H1 (cell line): ENCODE measurements around the gene CRTAP. TPM values are rescaled to one million over a fixed set of nuclear protein-coding genes. Genes with fewer than 3 reads are reported as not detected.

ENCODE experiments used
- CTCF ChIA-PET: fragments of 300-600 bp; sonication (Branson Sonifier 250); formaldehyde crosslinking; loops from one replicate; lab custom pipeline; 2021; ENCODE audit not compliant: partially characterized antibody; lab: Charles Lee
- POLR2A ChIA-PET: fragments of 300-600 bp; sonication (Branson Sonifier 250); formaldehyde crosslinking; loops from one replicate; lab custom pipeline; 2021; ENCODE audit warnings: inconsistent platforms; ENCODE audit not compliant: partially characterized antibody; lab: Charles Lee
- DNase-seq, 2 experiments: peaks; one replicate each; pipeline versions ENCODE4 v3.0.0 to v3.0.0-alpha.2; 2010 to 2022; ENCODE audit warnings: low spot score in 2 of 2, low read depth in 1 of 2, mixed read lengths in 1 of 2
- FAIRE-seq: peaks from 2 replicates; lab custom pipeline; 2011; peaks lifted over from hg19 to GRCh38; lab: Jason Lieb, UNC
- H2AFZ ChIP-seq: 2 replicates; pipeline ENCODE4 v1.8.1; 2012; ENCODE audit warnings: low read length, inconsistent platforms
- H2AK5ac ChIP-seq: 2 replicates; pipeline ENCODE4 v1.6.1; 2013; ENCODE audit warnings: low read depth, low read length
- H2BK120ac ChIP-seq: replicated peaks from 2 replicates; pipeline ENCODE3; 2013; ENCODE audit warnings: low read depth, low read length, inconsistent platforms
- H2BK12ac ChIP-seq: 2 replicates; pipeline ENCODE4 v1.6.1; 2013; ENCODE audit warnings: low read depth, low read length
- H2BK15ac ChIP-seq: 2 replicates; pipeline ENCODE4 v1.6.1; 2013; ENCODE audit warnings: low read length
- H2BK20ac ChIP-seq: 2 replicates; pipeline ENCODE4 v1.6.1; 2013; ENCODE audit warnings: low read length
- H2BK5ac ChIP-seq: 2 replicates; pipeline ENCODE4 v1.6.1; 2013; ENCODE audit warnings: low read depth, low read length
- H3K14ac ChIP-seq: 2 replicates; pipeline ENCODE4 v1.6.1; 2013; ENCODE audit warnings: inconsistent platforms; ENCODE audit not compliant: insufficient read length
- H3K18ac ChIP-seq: 2 replicates; pipeline ENCODE4 v1.6.1; 2013; ENCODE audit warnings: low read length; ENCODE audit errors: extremely low read depth
- H3K23ac ChIP-seq: 2 replicates; pipeline ENCODE4 v1.6.1; 2013; ENCODE audit warnings: inconsistent platforms; ENCODE audit not compliant: insufficient read length
- H3K23me2 ChIP-seq: 2 replicates; pipeline ENCODE4 v1.6.1; 2013; ENCODE audit warnings: low read depth, low read length
- H3K27ac ChIP-seq: 2 replicates; pipeline ENCODE4 v1.6.1; 2011; ENCODE audit warnings: low read depth, low read length, inconsistent platforms
- H3K27me3 ChIP-seq, 4 experiments: replicated peaks in 1 of 4; 1 replicate in 1 of 4; 2 replicates in 3 of 4; pipeline versions ENCODE4 v1.6.1 to v1.8.1; 2011 to 2013; ENCODE audit warnings: low read length in 3 of 4, mild to moderate bottlenecking in 3 of 4, inconsistent platforms in 2 of 4, mixed read lengths in 2 of 4, moderate library complexity in 1 of 4; ENCODE audit not compliant: control insufficient read depth in 3 of 4, insufficient read depth in 3 of 4; ENCODE audit errors: extremely low read depth in 1 of 4
- H3K36me3 ChIP-seq, 4 experiments: 2 replicates each; pipeline versions ENCODE4 v1.6.1 to v1.8.1; 2011 to 2013; ENCODE audit warnings: mild to moderate bottlenecking in 4 of 4, low read length in 3 of 4, moderate library complexity in 2 of 4, control low read depth in 1 of 4, inconsistent platforms in 1 of 4; ENCODE audit not compliant: insufficient read depth in 4 of 4, control insufficient read depth in 2 of 4
- H3K4ac ChIP-seq: replicated peaks from 2 replicates; pipeline ENCODE3; 2013; ENCODE audit warnings: low read length, low read depth, mixed read lengths, inconsistent platforms; ENCODE audit not compliant: insufficient read length
- H3K4me1 ChIP-seq, 4 experiments: replicated peaks in 1 of 4; 1 replicate in 1 of 4; 2 replicates in 3 of 4; pipeline versions ENCODE4 v1.6.1 to v1.8.1; 2011 to 2013; ENCODE audit warnings: low read length in 3 of 4, inconsistent platforms in 2 of 4, mixed read lengths in 1 of 4; ENCODE audit not compliant: insufficient read depth in 4 of 4, control insufficient read depth in 3 of 4
- H3K4me2 ChIP-seq, 2 experiments: 2 replicates each; pipeline versions ENCODE4 v1.6.1 to v1.8.1; 2011 to 2013; ENCODE audit warnings: low read depth in 2 of 2, low read length in 2 of 2, control low read depth in 1 of 2, inconsistent platforms in 1 of 2, mild to moderate bottlenecking in 1 of 2; ENCODE audit not compliant: insufficient read depth in 1 of 2
- H3K4me3 ChIP-seq, 4 experiments: fragments of 200-600, 300-600 bp in 1 of 4; sonication (generic), shearing (Covaris generic), sonication (Bioruptor Twin) in 1 of 4; 2 replicates each; pipeline versions ENCODE4 v1.5.1 to v1.8.1; 2011 to 2016; ENCODE audit warnings: low read length in 4 of 4, low read depth in 3 of 4, control low read depth in 2 of 4, inconsistent platforms in 2 of 4, mild to moderate bottlenecking in 2 of 4, mixed read lengths in 1 of 4, moderate library complexity in 1 of 4; ENCODE audit not compliant: insufficient read depth in 2 of 4; ENCODE audit errors: extremely low read depth in 1 of 4
- H3K56ac ChIP-seq: replicated peaks from 2 replicates; pipeline ENCODE3; 2013; ENCODE audit warnings: low read depth, mild to moderate bottlenecking, mixed read lengths, low read length, inconsistent platforms; ENCODE audit not compliant: insufficient read length
- H3K79me1 ChIP-seq: 2 replicates; pipeline ENCODE4 v1.6.1; 2013; ENCODE audit warnings: low read depth, low read length, control low read depth
- H3K79me2 ChIP-seq, 2 experiments: 2 replicates each; pipeline versions ENCODE4 v1.6.1 to v1.8.1; 2012 to 2013; ENCODE audit warnings: low read length in 2 of 2, mild to moderate bottlenecking in 2 of 2, inconsistent platforms in 1 of 2; ENCODE audit not compliant: insufficient read depth in 2 of 2, control insufficient read depth in 1 of 2
- H3K9ac ChIP-seq, 4 experiments: replicated peaks in 1 of 4; 1 replicate in 1 of 4; 2 replicates in 3 of 4; pipeline versions ENCODE4 v1.6.1 to v1.8.1; 2011 to 2013; ENCODE audit warnings: low read depth in 3 of 4, low read length in 3 of 4, control low read depth in 2 of 4, mild to moderate bottlenecking in 2 of 4, moderate library complexity in 2 of 4, inconsistent platforms in 1 of 4; ENCODE audit errors: extremely low read depth in 1 of 4
- H3K9me3 ChIP-seq, 2 experiments: 2 replicates each; pipeline versions ENCODE4 v1.6.1 to v1.8.1; 2012 to 2013; ENCODE audit warnings: mild to moderate bottlenecking in 2 of 2, moderate library complexity in 2 of 2, control low read depth in 1 of 2, inconsistent platforms in 1 of 2, low read depth in 1 of 2, low read length in 1 of 2, mixed read lengths in 1 of 2; ENCODE audit not compliant: insufficient read depth in 2 of 2
- H4K20me1 ChIP-seq, 2 experiments: replicated peaks in 1 of 2; 2 replicates each; pipeline versions ENCODE3 to v1.8.1; 2011 to 2013; ENCODE audit warnings: inconsistent platforms in 2 of 2, low read length in 2 of 2, mild to moderate bottlenecking in 1 of 2; ENCODE audit not compliant: insufficient read depth in 2 of 2, control insufficient read depth in 1 of 2
- H4K5ac ChIP-seq: 2 replicates; pipeline ENCODE4 v1.6.1; 2013; ENCODE audit warnings: low read length, low read depth, mixed read lengths, inconsistent platforms; ENCODE audit not compliant: insufficient read length
- H4K8ac ChIP-seq: 2 replicates; pipeline ENCODE4 v1.8.0; 2013; ENCODE audit warnings: mild to moderate bottlenecking, moderate library complexity, low read length, inconsistent platforms; ENCODE audit not compliant: insufficient read depth; ENCODE audit errors: extremely low read depth
- H4K91ac ChIP-seq: replicated peaks from 2 replicates; pipeline ENCODE3; 2013; ENCODE audit warnings: low read length, mixed read lengths, inconsistent platforms; ENCODE audit not compliant: insufficient read length
- JUN ChIP-seq: IDR thresholded peaks from 2 replicates; pipeline ENCODE4 v1.6.1; 2011; ENCODE audit warnings: low read depth, mild to moderate bottlenecking, improper control_type of control experiment, low read length
- KDM4A ChIP-seq: IDR thresholded peaks from one replicate; pipeline ENCODE4 v1.7.1; 2012; ENCODE audit warnings: low read depth, mild to moderate bottlenecking, moderate library complexity, low read length, inconsistent platforms; ENCODE audit not compliant: severe bottlenecking
- NRF1 ChIP-seq: IDR thresholded peaks from 2 replicates; pipeline ENCODE4 v1.6.1; 2011; ENCODE audit warnings: mild to moderate bottlenecking, low read depth, low read length, improper control_type of control experiment
- POU5F1 ChIP-seq: IDR thresholded peaks from 2 replicates; pipeline ENCODE4 v1.6.1; 2011; ENCODE audit warnings: low read depth, mild to moderate bottlenecking, low read length, moderate library complexity
- RNF2 ChIP-seq: fragments of 200-900, 300-1000 bp; sonication (generic); IDR thresholded peaks from 2 replicates; pipeline ENCODE4 v1.7.1; 2016; ENCODE audit warnings: borderline replicate concordance, low read depth, mild to moderate bottlenecking, antibody characterized with exemption, low read length; ENCODE audit not compliant: poor library complexity, severe bottlenecking; ENCODE audit errors: missing control alignments
- SAP30 ChIP-seq: fragments of 300-600 bp; sonication (generic); IDR thresholded peaks from 2 replicates; pipeline ENCODE4 v1.7.1; 2012; ENCODE audit warnings: low read length, moderate library complexity, mild to moderate bottlenecking, inconsistent platforms; ENCODE audit not compliant: insufficient read depth, insufficient replicate concordance
- USF2 ChIP-seq: IDR thresholded peaks from 2 replicates; pipeline ENCODE4 v1.6.1; 2011; ENCODE audit warnings: low read length, improper control_type of control experiment
- YY1 ChIP-seq: IDR thresholded peaks from 2 replicates; pipeline ENCODE4 v1.6.1; 2011; ENCODE audit warnings: low read depth, mild to moderate bottlenecking, low read length
- WGBS, 2 experiments: shearing (Covaris generic) in 1 of 2; methylation state at CpG; one replicate each; pipeline versions ENCODE4 v1.1.6 to v1.1.7; 2013 to 2015; ENCODE audit warnings: low lambda C conversion rate in 2 of 2, mixed read lengths in 2 of 2, inconsistent platforms in 1 of 2, low coverage in 1 of 2, missing lambda C conversion rate in 1 of 2; ENCODE audit not compliant: insufficient replicate concordance in 2 of 2, insufficient coverage in 1 of 2, insufficient read length in 1 of 2; ENCODE audit errors: extremely low coverage in 1 of 2, missing lambda C conversion rate in 1 of 2; 5-methylcytosine and 5-hydroxymethylcytosine counted together
- polyA plus RNA-seq, 7 experiments: library from polyadenylated mRNA; depleted of rRNA in 3 of 7; stranded (reverse) in 5 of 7; unstranded in 2 of 7; fragments of >200 nt in 5 of 7; fragments of 200-250 nt in 2 of 7; gene quantifications; 1 replicate in 5 of 7; 2 replicates in 1 of 7; 4 replicates in 1 of 7; pipeline versions ENCODE4 v1.2.1 to v1.2.3, GENCODE V29; 2011 to 2013; ENCODE audit warnings: missing spikeins in 2 of 7, mixed read lengths in 2 of 7
- total RNA-seq: library from RNA; stranded (reverse); fragmentation: NEBNext Ultra II Directional; extraction: Animal tissue kit (Norgen Biotek cat#: 25700); gene quantifications from 2 replicates; pipeline ENCODE4 v1.2.1, GENCODE V29; 2021

The CRTAP gene
- total and polyA plus RNA-seq, 2 of the 8 experiments (the other 6 are each of a cell fraction or from before 2014, with no cell fraction given), result 159 to 188 TPM

GRCh38 chr3:33146791-33147445, 33.1 kb downstream of the CRTAP start:
- WGBS, 2 experiments, result 89% methylated on average over 8 of the region's 8 CpGs; no CpG with 5 or more reads in 1 of the 2 experiments
- H4K5ac ChIP-seq, result no peak overlapping the region
- H4K20me1 ChIP-seq, result no peaks in the 10 kb centered on the region
- H3K4ac ChIP-seq, result no peak overlapping the region
- H3K14ac ChIP-seq, result no peak overlapping the region
- H4K8ac ChIP-seq, result no peak overlapping the region
- H2BK5ac ChIP-seq, result no peak overlapping the region
- POLR2A ChIA-PET, result interaction anchor here (1.9 kb wide), 1 partner anchor 8 kb away, joined by 5 read pairs; no protein-coding TSS in a partner anchor
- H3K56ac ChIP-seq, result no peak overlapping the region
- no peak overlapping the region for H3K4me3 ChIP-seq
- H3K9ac ChIP-seq, result no peak overlapping the region
- no peak overlapping the region for H3K27ac ChIP-seq
- H3K23me2 ChIP-seq, result no peaks in the 10 kb centered on the region
- H3K9me3 ChIP-seq, result no peaks in the 10 kb centered on the region
- no peak for DNase-seq
- CTCF ChIA-PET, result interaction anchor here (0.6 to 5.6 kb wide), 12 partner anchors 11 to 226 kb away, joined by 3 to 43 read pairs (median 4); no protein-coding TSS in a partner anchor
- H3K79me2 ChIP-seq, result no peaks in the 10 kb centered on the region
- H3K18ac ChIP-seq, result no peak overlapping the region
- peaks cover 0 to 3% (median 0%) of the 10 kb centered on the region in 4 experiments; a peak in 3 of 8 replicates for H3K36me3 ChIP-seq
- H2BK20ac ChIP-seq, result no peak overlapping the region
- H2BK120ac ChIP-seq, result no peak overlapping the region
- no peak overlapping the region for H2AFZ ChIP-seq
- H3K79me1 ChIP-seq, result no peaks in the 10 kb centered on the region
- no peak overlapping the region for H3K23ac ChIP-seq
- no peak for FAIRE-seq
- H2BK12ac ChIP-seq, result no peak overlapping the region
- H3K4me1 ChIP-seq, result no peaks in the 10 kb centered on the region
- H2BK15ac ChIP-seq, result no peak overlapping the region
- no peaks in the 10 kb centered on the region for H3K27me3 ChIP-seq
- H4K91ac ChIP-seq, result no peak overlapping the region
- no peak overlapping the region for H3K4me2 ChIP-seq
- TF ChIP-seq JUN (no peak), YY1 (no peak), USF2 (no peak), KDM4A (no peak), SAP30 (no peak), POU5F1 (no peak), NRF1 (no peak), RNF2 (no peak)
- no peak overlapping the region for H2AK5ac ChIP-seq
